H54 (cell line): ENCODE data around the gene SPOCK3.
A peak's percentile ranks its signal among the peaks of the same experiment; 100 is the strongest.
"Not testable (repeated sequence)": the region's sequence is repeated elsewhere in the genome, so short reads cannot be mapped to it uniquely, and the experiment has no call there.

Experiments used
- DNase-seq: peaks from one replicate; pipeline ENCODE4 v3.0.0; 2011; ENCODE audit warnings: low spot score, mixed read lengths; ENCODE audit not compliant: insufficient read length
- FAIRE-seq: peaks from 3 replicates; lab custom pipeline; 2011; peaks lifted over from hg19 to GRCh38; lab: Jason Lieb, UNC
- POLR2A ChIP-seq: IDR thresholded peaks from 2 replicates; pipeline ENCODE4 v1.6.1; 2011; ENCODE audit warnings: low read depth, mild to moderate bottlenecking, low read length

Gene SPOCK3

DNA sequence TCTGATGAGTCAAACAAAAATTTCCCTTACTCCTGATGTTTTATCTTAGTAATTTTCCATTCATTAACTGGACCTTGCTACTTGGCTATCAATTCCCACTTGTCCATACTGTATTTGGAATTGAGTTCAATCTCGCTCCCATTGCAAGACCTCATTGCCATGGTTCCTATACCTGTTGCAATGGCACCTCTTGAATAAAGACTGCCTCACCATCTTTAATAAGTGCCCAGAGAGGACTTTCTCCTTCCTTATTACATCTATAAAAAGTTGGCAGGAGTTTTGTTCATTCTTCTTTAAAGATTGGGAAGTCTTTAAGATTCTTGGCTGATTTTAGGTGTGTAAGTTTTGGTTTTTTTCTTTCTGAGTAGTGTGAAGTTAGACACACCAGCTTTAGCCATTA is 397.4 kb downstream of the SPOCK3 start:
- DNase-seq = no peak
- no peak for FAIRE-seq
- no peak for TF ChIP-seq POLR2A

- FAIRE-seq = no peak
- no peak for DNase-seq
- TF ChIP-seq POLR2A = no peak
Measured at GRCh38 chr4:166827629-166828028, 406.7 kb downstream of the SPOCK3 start.

- DNase-seq (no peak), FAIRE-seq (no peak)
- no peak for TF ChIP-seq POLR2A
Measured at GRCh38 chr4:166827167-166827566, 407.1 kb downstream of the SPOCK3 start.

DNA sequence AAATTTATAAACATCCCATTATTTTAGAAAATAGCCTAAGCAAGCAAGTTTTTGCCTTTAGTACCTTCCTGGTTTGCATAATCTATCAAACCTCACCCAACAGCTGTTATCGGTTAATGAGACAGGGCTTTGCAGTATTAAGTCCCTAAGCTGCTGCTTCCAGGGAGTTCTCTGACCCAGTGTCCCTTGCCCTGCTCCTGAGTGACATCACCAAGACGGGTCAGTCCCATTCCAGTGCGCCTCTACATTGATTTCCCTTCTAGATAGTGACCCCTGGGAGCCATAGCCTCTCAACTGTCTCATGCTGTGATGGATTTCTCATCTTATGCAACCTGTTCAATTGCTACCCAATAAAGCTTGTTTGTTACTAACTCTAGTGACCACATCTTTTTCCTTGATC is 410.4 kb downstream of the SPOCK3 start:
- DNase-seq (no peak), FAIRE-seq (no peak)
- no peak for TF ChIP-seq POLR2A

- FAIRE-seq (no peak), DNase-seq (no peak)
- TF ChIP-seq POLR2A = no peak
Measured at GRCh38 chr4:166823126-166823525, 411.2 kb downstream of the SPOCK3 start.

- FAIRE-seq = no peak
- DNase-seq = no peak
- no peak for TF ChIP-seq POLR2A
Measured at GRCh38 chr4:166822386-166822785, 411.9 kb downstream of the SPOCK3 start.

- no peak for TF ChIP-seq POLR2A
- FAIRE-seq = peak; percentile 70
- no peak for DNase-seq
Measured at GRCh38 chr4:166816890-166817289, 417.4 kb downstream of the SPOCK3 start.

GRCh38 chr4:166808380-166808779 is 425.9 kb downstream of the SPOCK3 start:
- FAIRE-seq (no peak), DNase-seq (no peak)
- TF ChIP-seq POLR2A = no peak

DNA sequence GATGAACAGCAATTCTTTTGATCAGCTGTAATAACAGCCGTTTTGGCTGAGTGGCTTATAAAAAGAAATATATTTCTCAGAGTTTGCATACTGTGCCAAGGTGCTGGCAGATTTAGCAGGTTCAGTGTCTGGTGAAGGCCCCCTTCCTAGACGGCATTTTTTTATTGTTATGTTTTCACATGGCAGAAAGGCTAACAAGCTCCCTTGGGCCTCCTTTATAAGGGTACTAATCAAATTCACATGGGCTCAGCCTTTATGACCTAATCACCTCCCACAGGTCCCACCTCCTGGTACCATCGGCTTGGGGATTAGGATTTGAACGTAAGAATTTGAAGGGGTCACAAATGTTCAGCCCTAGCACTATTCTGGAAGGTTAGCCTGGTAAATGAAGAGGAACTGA is 431.9 kb downstream of the SPOCK3 start:
- no peak for TF ChIP-seq POLR2A
- FAIRE-seq = no peak
- no peak for DNase-seq

- FAIRE-seq = no peak
- no peak for DNase-seq
- TF ChIP-seq POLR2A = no peak
Measured at GRCh38 chr4:166798126-166798525, 436.2 kb downstream of the SPOCK3 start.

GRCh38 chr4:166777760-166778159 is 456.5 kb downstream of the SPOCK3 start:
- no peak for TF ChIP-seq POLR2A
- FAIRE-seq (no peak), DNase-seq (no peak)

DNA sequence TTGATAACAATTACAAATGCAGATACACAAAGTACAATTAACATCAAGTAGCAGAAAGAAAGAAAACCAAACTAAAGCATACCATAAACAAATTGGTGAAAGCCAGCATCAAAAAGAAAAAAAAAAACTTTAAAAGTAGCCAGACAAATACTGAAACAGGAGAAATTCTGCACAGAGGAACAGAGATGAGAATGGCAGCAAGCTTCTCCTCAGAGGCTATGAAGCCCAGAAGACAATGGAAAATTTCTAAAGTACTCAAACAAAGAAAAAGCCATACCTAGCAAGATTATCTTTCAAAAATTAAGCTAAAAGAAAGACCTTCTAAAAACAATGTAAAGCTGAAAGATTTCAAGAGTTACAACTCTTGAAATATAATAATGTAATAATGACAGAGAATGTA is 471.3 kb downstream of the SPOCK3 start:
- no peak for DNase-seq
- no peak for FAIRE-seq
- no peak for TF ChIP-seq POLR2A

DNA sequence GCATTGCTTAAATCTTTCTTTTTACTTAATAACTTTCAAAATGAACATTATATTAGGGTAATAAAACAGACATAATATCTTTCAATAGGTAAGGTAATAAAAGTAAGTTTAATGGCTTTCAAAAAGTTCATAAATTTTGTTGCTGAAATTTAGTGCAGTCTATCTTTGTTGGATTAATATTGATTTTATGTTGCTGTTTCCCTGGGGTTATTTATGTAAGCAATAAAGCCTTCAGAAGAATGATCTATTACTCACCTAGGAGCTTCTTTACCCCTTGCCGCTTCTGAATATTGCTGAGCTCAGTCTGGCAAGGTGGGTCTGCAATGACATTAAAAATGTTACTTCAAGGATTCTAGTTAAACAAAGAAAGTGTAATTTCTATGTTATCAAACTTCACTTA is 492.6 kb downstream of the SPOCK3 start:
- no peak for TF ChIP-seq POLR2A
- FAIRE-seq = no peak
- DNase-seq = no peak

DNA sequence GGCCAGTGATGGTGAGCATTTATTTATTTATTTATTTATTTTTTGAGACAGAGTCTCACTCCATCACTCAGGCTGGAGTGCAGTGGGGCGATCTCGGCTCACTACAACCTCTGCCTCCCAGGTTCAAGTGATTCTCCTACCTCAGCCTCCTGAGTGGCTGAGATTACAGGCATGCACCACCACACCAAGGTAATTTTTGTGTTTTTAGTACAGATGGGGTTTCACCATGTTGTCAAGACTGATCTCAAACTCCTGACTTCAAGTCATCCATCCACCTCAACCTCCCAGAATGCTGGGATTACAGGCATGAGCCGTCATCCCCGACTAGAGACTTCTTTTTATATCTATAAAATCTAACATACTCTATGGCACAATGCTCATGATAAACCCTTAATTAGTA is 495.1 kb downstream of the SPOCK3 start:
- FAIRE-seq, DNase-seq: not testable (repeated sequence)

GRCh38 chr4:166737430-166737829 is 496.9 kb downstream of the SPOCK3 start:
- FAIRE-seq (no peak), DNase-seq (no peak)
- no peak for TF ChIP-seq POLR2A

DNA sequence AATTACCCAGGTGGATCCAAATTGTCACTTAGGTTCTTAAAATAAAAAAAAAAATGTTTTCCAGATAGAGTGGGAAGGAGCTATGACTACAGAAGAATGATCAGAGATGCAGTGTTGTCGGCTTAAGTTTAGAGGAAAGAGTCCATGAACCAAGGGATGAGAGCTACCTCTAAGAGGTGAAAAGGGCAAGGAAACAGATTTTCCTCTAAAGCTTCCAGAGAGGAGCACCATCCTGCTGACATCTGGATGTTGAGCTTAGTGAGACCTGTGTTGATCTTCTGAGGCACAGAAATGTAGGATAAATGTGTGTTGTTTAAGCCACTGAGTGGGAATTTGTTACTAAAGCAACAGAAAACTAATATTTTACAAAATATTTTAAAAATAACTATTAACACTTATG is 498.7 kb downstream of the SPOCK3 start:
- FAIRE-seq = no peak
- DNase-seq = no peak
- TF ChIP-seq POLR2A = no peak
